HEK293 (cell line): Measurements from ENCODE around the gene CPLX1.

Experiments
- ATF2 ChIP-seq: fragments of 450-650 bp; formaldehyde crosslinking; IDR thresholded peaks from 2 replicates; pipeline ENCODE4 v1.5.1; 2016; ENCODE audit warnings: missing biosample characterization, missing genetic modification characterization, low read depth
- BCL11B ChIP-seq: fragments of 450-650 bp; formaldehyde crosslinking; IDR thresholded peaks from 2 replicates; pipeline ENCODE4 v1.5.1; 2016; ENCODE audit warnings: low read depth, missing biosample characterization, missing genetic modification characterization
- CTCF ChIP-seq: fragments of 450-650 bp; formaldehyde crosslinking; IDR thresholded peaks from 2 replicates; pipeline ENCODE4 v1.5.1; 2016; ENCODE audit warnings: missing biosample characterization, missing genetic modification characterization
- FEZF1 ChIP-seq: fragments of 450-650 bp; formaldehyde crosslinking; IDR thresholded peaks from 2 replicates; pipeline ENCODE4 v1.5.1; 2016; ENCODE audit warnings: missing biosample characterization, missing genetic modification characterization
- GLIS2 ChIP-seq: fragments of 450-650 bp; formaldehyde crosslinking; IDR thresholded peaks from 2 replicates; pipeline ENCODE4 v1.5.1; 2016; ENCODE audit warnings: missing biosample characterization, missing genetic modification characterization
- HOXA7 ChIP-seq: sonication (generic); formaldehyde crosslinking; IDR thresholded peaks from 2 replicates; pipeline ENCODE4 v1.8.1; 2022; ENCODE audit warnings: missing genetic modification reagents, borderline replicate concordance
- PRDM6 ChIP-seq: fragments of 450-650 bp; formaldehyde crosslinking; IDR thresholded peaks from 2 replicates; pipeline ENCODE4 v1.5.1; 2017; ENCODE audit warnings: missing biosample characterization, missing genetic modification characterization
- SCRT1 ChIP-seq: fragments of 450-650 bp; formaldehyde crosslinking; IDR thresholded peaks from 2 replicates; pipeline ENCODE4 v1.5.1; 2016; ENCODE audit warnings: missing biosample characterization, missing genetic modification characterization, borderline replicate concordance
- TRIM28 ChIP-seq: IDR thresholded peaks from 2 replicates; pipeline ENCODE4 v1.6.1; 2011; ENCODE audit warnings: low read length, control low read depth, borderline replicate concordance
- YY1 ChIP-seq: fragments of 450-650 bp; formaldehyde crosslinking; IDR thresholded peaks from 2 replicates; pipeline ENCODE4 v1.5.1; 2018; ENCODE audit warnings: missing biosample characterization, missing genetic modification characterization
- ZBTB1 ChIP-seq: fragments of 450-650 bp; formaldehyde crosslinking; IDR thresholded peaks from 2 replicates; pipeline ENCODE4 v1.5.1; 2016; ENCODE audit warnings: missing biosample characterization, missing genetic modification characterization
- ZNF10 ChIP-seq: fragments of 450-650 bp; formaldehyde crosslinking; IDR thresholded peaks from 2 replicates; pipeline ENCODE4 v1.5.1; 2017; ENCODE audit warnings: missing biosample characterization, missing genetic modification characterization
- ZNF138 ChIP-seq: fragments of 450-650 bp; formaldehyde crosslinking; IDR thresholded peaks from 2 replicates; pipeline ENCODE4 v1.5.1; 2016; ENCODE audit warnings: missing biosample characterization, missing genetic modification characterization, borderline replicate concordance
- ZNF16 ChIP-seq: fragments of 450-650 bp; formaldehyde crosslinking; IDR thresholded peaks from 2 replicates; pipeline ENCODE4 v1.5.1; 2016; ENCODE audit warnings: low read depth, missing biosample characterization, missing genetic modification characterization
- ZNF174 ChIP-seq: fragments of 450-650 bp; formaldehyde crosslinking; IDR thresholded peaks from 2 replicates; pipeline ENCODE4 v1.5.0; 2017; ENCODE audit warnings: missing biosample characterization, mild to moderate bottlenecking, missing genetic modification characterization
- ZNF214 ChIP-seq: fragments of 450-650 bp; formaldehyde crosslinking; IDR thresholded peaks from 2 replicates; pipeline ENCODE4 v1.5.1; 2017; ENCODE audit warnings: missing biosample characterization, mild to moderate bottlenecking, missing genetic modification characterization, borderline replicate concordance
- ZNF221 ChIP-seq: fragments of 450-650 bp; formaldehyde crosslinking; IDR thresholded peaks from 2 replicates; pipeline ENCODE4 v1.5.1; 2017; ENCODE audit warnings: missing biosample characterization, missing genetic modification characterization, borderline replicate concordance
- ZNF302 ChIP-seq: fragments of 450-650 bp; formaldehyde crosslinking; IDR thresholded peaks from 2 replicates; pipeline ENCODE4 v1.5.1; 2016; ENCODE audit warnings: missing biosample characterization, missing genetic modification characterization, low read depth
- ZNF394 ChIP-seq: fragments of 450-650 bp; formaldehyde crosslinking; IDR thresholded peaks from 2 replicates; pipeline ENCODE4 v1.5.1; 2016; ENCODE audit warnings: missing biosample characterization, missing genetic modification characterization, mild to moderate bottlenecking, moderate library complexity, borderline replicate concordance
- ZNF416 ChIP-seq: fragments of 450-650 bp; formaldehyde crosslinking; IDR thresholded peaks from 2 replicates; pipeline ENCODE4 v1.5.1; 2016; ENCODE audit warnings: missing biosample characterization, missing genetic modification characterization
- ZNF426 ChIP-seq: fragments of 450-650 bp; formaldehyde crosslinking; IDR thresholded peaks from 2 replicates; pipeline ENCODE4 v1.5.1; 2017; ENCODE audit warnings: missing biosample characterization, missing genetic modification characterization, mild to moderate bottlenecking, inconsistent platforms, moderate library complexity
- ZNF473 ChIP-seq: fragments of 450-650 bp; formaldehyde crosslinking; IDR thresholded peaks from 2 replicates; pipeline ENCODE4 v1.5.1; 2017; ENCODE audit warnings: missing biosample characterization, missing genetic modification characterization
- ZNF501 ChIP-seq: fragments of 450-650 bp; formaldehyde crosslinking; IDR thresholded peaks from 2 replicates; pipeline ENCODE4 v1.5.1; 2016; ENCODE audit warnings: missing biosample characterization, missing genetic modification characterization
- ZNF530 ChIP-seq: fragments of 450-650 bp; formaldehyde crosslinking; IDR thresholded peaks from 2 replicates; pipeline ENCODE4 v1.5.1; 2016; ENCODE audit warnings: low read depth, missing biosample characterization, missing genetic modification characterization
- ZNF549 ChIP-seq: fragments of 450-650 bp; IDR thresholded peaks from 2 replicates; pipeline ENCODE4 v1.5.1; 2018; ENCODE audit warnings: missing biosample characterization, missing genetic modification characterization, mild to moderate bottlenecking, inconsistent platforms, moderate library complexity
- ZNF600 ChIP-seq: fragments of 450-650 bp; formaldehyde crosslinking; IDR thresholded peaks from 2 replicates; pipeline ENCODE4 v1.5.1; 2016; ENCODE audit warnings: missing biosample characterization, missing genetic modification characterization
- ZNF610 ChIP-seq: fragments of 450-650 bp; formaldehyde crosslinking; IDR thresholded peaks from 2 replicates; pipeline ENCODE4 v1.5.1; 2016; ENCODE audit warnings: missing biosample characterization, missing genetic modification characterization, borderline replicate concordance
- ZNF623 ChIP-seq: fragments of 450-650 bp; formaldehyde crosslinking; IDR thresholded peaks from 2 replicates; pipeline ENCODE4 v1.5.1; 2016; ENCODE audit warnings: missing biosample characterization, missing genetic modification characterization
- ZNF747 ChIP-seq: fragments of 450-650 bp; formaldehyde crosslinking; IDR thresholded peaks from 2 replicates; pipeline ENCODE4 v1.5.1; 2016; ENCODE audit warnings: missing biosample characterization, missing genetic modification characterization
- ZNF776 ChIP-seq: fragments of 450-650 bp; formaldehyde crosslinking; IDR thresholded peaks from 2 replicates; pipeline ENCODE4 v1.5.0; 2017; ENCODE audit warnings: missing biosample characterization, missing genetic modification characterization, borderline replicate concordance
- TF ChIP-seq, protein P1 (sequence below): fragments of 450-650 bp; formaldehyde crosslinking; IDR thresholded peaks from 2 replicates; pipeline ENCODE4 v1.5.1; 2016; ENCODE audit warnings: missing biosample characterization, missing genetic modification characterization
- TF ChIP-seq, protein P2 (sequence below): fragments of 450-650 bp; formaldehyde crosslinking; IDR thresholded peaks from 2 replicates; pipeline ENCODE4 v1.5.1; 2016; ENCODE audit warnings: missing biosample characterization, missing genetic modification characterization

The CPLX1 gene

GRCh38 chr4:815464-816146, 10.3 kb downstream of the CPLX1 start (continued):
- TF ChIP-seq ATF2 (tag by site-specific recombination) (no peak), FEZF1 (tag by site-specific recombination) (peak; percentile 61), BCL11B (tag by site-specific recombination) (no peak), SCRT1 (tag by site-specific recombination) (peak; percentile 82; the same call in 1 of the 2 replicates), ZNF16 (no peak), ZBTB1 (tag by site-specific recombination) (no peak), ZNF394 (peak; percentile 54; the same call in 1 of the 2 replicates), ZNF623 (tag by site-specific recombination) (no peak), ZNF174 (tag by site-specific recombination) (no peak), ZNF416 (tag by site-specific recombination) (no peak), ZNF610 (tag by site-specific recombination) (0 out of 2 replicates have a peak, but pooled peaks have one; percentile 23), GLIS2 (tag by site-specific recombination) (peak; percentile 48), YY1 (tag by site-specific recombination) (no peak), ZNF600 (peak; percentile 67), ZNF214 (no peak), PRDM6 (tag by site-specific recombination) (no peak), ZNF221 (no peak), ZNF302 (tag by site-specific recombination) (no peak), ZNF473 (tag by site-specific recombination) (no peak), TRIM28 (0 out of 2 replicates have a peak, but pooled peaks have one; percentile 14), ZNF10 (tag by site-specific recombination) (no peak), ZNF776 (tag by site-specific recombination) (no peak), ZNF530 (tag by site-specific recombination) (no peak), ZNF138 (tag by site-specific recombination) (no peak), HOXA7 (CRISPR knock-in tag) (no peak), ZNF501 (tag by site-specific recombination) (no peak), ZNF426 (tag by site-specific recombination) (no peak), ZNF549 (tag by site-specific recombination) (no peak), ZNF747 (tag by site-specific recombination) (no peak), CTCF (tag by site-specific recombination) (no peak)
- TF ChIP-seq, protein P1, sequence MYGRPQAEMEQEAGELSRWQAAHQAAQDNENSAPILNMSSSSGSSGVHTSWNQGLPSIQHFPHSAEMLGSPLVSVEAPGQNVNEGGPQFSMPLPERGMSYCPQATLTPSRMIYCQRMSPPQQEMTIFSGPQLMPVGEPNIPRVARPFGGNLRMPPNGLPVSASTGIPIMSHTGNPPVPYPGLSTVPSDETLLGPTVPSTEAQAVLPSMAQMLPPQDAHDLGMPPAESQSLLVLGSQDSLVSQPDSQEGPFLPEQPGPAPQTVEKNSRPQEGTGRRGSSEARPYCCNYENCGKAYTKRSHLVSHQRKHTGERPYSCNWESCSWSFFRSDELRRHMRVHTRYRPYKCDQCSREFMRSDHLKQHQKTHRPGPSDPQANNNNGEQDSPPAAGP = no peak
- TF ChIP-seq, protein P2, sequence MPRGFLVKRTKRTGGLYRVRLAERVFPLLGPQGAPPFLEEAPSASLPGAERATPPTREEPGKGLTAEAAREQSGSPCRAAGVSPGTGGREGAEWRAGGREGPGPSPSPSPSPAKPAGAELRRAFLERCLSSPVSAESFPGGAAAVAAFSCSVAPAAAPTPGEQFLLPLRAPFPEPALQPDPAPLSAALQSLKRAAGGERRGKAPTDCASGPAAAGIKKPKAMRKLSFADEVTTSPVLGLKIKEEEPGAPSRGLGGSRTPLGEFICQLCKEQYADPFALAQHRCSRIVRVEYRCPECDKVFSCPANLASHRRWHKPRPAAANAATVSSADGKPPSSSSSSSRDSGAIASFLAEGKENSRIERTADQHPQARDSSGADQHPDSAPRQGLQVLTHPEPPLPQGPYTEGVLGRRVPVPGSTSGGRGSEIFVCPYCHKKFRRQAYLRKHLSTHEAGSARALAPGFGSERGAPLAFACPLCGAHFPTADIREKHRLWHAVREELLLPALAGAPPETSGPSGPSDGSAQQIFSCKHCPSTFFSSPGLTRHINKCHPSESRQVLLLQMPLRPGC (tag by site-specific recombination) = no peak
